DOHH2 (cell line): ENCODE data around the gene TBC1D2.

Source experiments
- EZH2phosphoT487 ChIP-seq: fragments of 200-600 bp; sonication (generic); IDR thresholded peaks from 2 replicates; pipeline ENCODE4 v1.6.1; 2017; ENCODE audit warnings: borderline replicate concordance, mild to moderate bottlenecking, antibody characterized with exemption, low read length, moderate library complexity, mixed read lengths
- TF ChIP-seq, protein P1 (sequence below): fragments of 200-600 bp; sonication (generic); IDR thresholded peaks from one replicate; pipeline ENCODE4 v1.5.1; 2014; ENCODE audit warnings: antibody characterized with exemption, mild to moderate bottlenecking, low read depth, low read length; ENCODE audit not compliant: poor library complexity, severe bottlenecking

DNA sequence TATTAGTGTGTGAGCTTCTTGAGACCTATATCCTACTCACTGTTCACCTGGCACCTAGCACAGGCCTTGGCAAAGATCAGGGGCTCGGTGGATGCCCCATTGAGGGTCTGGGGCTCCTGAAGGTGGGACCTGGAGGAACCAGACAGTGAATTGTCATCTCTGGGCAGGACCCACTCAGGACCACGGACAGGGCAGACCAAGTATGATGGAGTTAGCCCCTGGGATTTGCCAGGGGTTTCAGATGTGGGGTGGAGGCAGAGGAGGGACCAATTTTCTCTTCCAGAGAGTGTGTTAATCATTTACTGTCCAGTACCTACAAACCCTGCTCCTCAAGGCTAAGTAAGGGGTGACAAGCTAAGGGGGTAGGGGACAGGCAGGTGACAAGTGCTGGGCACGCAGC, 29.3 kb upstream of the TBC1D2 start:
- TF ChIP-seq, protein P1, sequence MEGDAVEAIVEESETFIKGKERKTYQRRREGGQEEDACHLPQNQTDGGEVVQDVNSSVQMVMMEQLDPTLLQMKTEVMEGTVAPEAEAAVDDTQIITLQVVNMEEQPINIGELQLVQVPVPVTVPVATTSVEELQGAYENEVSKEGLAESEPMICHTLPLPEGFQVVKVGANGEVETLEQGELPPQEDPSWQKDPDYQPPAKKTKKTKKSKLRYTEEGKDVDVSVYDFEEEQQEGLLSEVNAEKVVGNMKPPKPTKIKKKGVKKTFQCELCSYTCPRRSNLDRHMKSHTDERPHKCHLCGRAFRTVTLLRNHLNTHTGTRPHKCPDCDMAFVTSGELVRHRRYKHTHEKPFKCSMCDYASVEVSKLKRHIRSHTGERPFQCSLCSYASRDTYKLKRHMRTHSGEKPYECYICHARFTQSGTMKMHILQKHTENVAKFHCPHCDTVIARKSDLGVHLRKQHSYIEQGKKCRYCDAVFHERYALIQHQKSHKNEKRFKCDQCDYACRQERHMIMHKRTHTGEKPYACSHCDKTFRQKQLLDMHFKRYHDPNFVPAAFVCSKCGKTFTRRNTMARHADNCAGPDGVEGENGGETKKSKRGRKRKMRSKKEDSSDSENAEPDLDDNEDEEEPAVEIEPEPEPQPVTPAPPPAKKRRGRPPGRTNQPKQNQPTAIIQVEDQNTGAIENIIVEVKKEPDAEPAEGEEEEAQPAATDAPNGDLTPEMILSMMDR: no peak
- TF ChIP-seq EZH2phosphoT487: no peak
